Activated CD8-positive, alpha-beta T cell treated with anti-CD3 and anti-CD28 coated beads for 36 hours (primary cell): ENCODE results near the gene TRAF1. TPM values are rescaled to one million over a fixed set of nuclear protein-coding genes. Genes with fewer than 3 reads are reported as not detected.

Experiments used
- ATAC-seq: fragments of 200-7000 bp; cut with Tn5 transposase; one replicate; pipeline ENCODE4 v1.10.0; 2021; ENCODE audit warnings: mild to moderate bottlenecking, moderate library complexity
- CTCF ChIA-PET: fragments of 350-600 bp; sonication (Branson Sonifier 250); formaldehyde crosslinking; loops from one replicate; lab custom pipeline; 2021; ENCODE audit warnings: antibody characterized with exemption; lab: Charles Lee
- POLR2A ChIA-PET: fragments of 350-600 bp; sonication (Branson Sonifier 250); formaldehyde crosslinking; loops from one replicate; lab custom pipeline; 2021; ENCODE audit warnings: antibody characterized with exemption; lab: Charles Lee
- DNase-seq: peaks from one replicate; pipeline ENCODE4 v3.0.0-alpha.2; 2020
- H3K27ac Mint-ChIP-seq: one replicate; pipeline ENCODE4 v1.8.0; 2021; ENCODE audit warnings: mild to moderate bottlenecking, mixed read lengths
- H3K27me3 Mint-ChIP-seq: one replicate; pipeline ENCODE4 v1.8.0; 2021; ENCODE audit warnings: mixed read lengths
- H3K36me3 Mint-ChIP-seq: one replicate; pipeline ENCODE4 v1.8.0; 2021; ENCODE audit warnings: low read depth, mixed read lengths
- H3K4me1 Mint-ChIP-seq: one replicate; pipeline ENCODE4 v1.8.0; 2021; ENCODE audit warnings: low read depth, mixed read lengths
- H3K4me3 Mint-ChIP-seq: one replicate; pipeline ENCODE4 v1.8.0; 2021; ENCODE audit warnings: mild to moderate bottlenecking, moderate library complexity, mixed read lengths
- H3K9me3 Mint-ChIP-seq: one replicate; pipeline ENCODE4 v1.8.0; 2021; ENCODE audit warnings: mixed read lengths
- CTCF ChIP-seq: fragments of 200-600 bp; IDR thresholded peaks from one replicate; pipeline ENCODE4 v1.8.0; 2022; ENCODE audit warnings: antibody characterized with exemption, mild to moderate bottlenecking
- intact Hi-C: fragments of 100-400 bp; cut with micrococcal nuclease; formaldehyde crosslinking; loops from one replicate; pipeline ENCODE4 v1.10.0; 2022
- total RNA-seq, 2 experiments: library from RNA; stranded (reverse); gene quantifications; one replicate each; pipeline ENCODE4 v1.2.3, GENCODE V29; 2021

TRAF1 gene
- total RNA-seq, 2 experiments from 2014 or later = 147 to 150 TPM

GRCh38 chr9:120948824-120949223 lies 22.2 kb upstream of the TRAF1 start:
- ChIA-PET CTCF (no interaction called here), POLR2A (no interaction called here)
- H3K36me3 Mint-ChIP-seq = no peaks in the 10 kb centered on the region
- H3K27me3 Mint-ChIP-seq = no peaks in the 10 kb centered on the region
- H3K4me1 Mint-ChIP-seq = no peaks in the 10 kb centered on the region
- ATAC-seq (no peak), DNase-seq (no peak)
- H3K9me3 Mint-ChIP-seq = no peaks in the 10 kb centered on the region
- no peak for TF ChIP-seq CTCF
- intact Hi-C loops = no loop called here
- H3K4me3 Mint-ChIP-seq = no peak overlapping the region
- no peak overlapping the region for H3K27ac Mint-ChIP-seq

- ATAC-seq (no peak), DNase-seq (no peak)
- H3K9me3 Mint-ChIP-seq = no peaks in the 10 kb centered on the region
- POLR2A ChIA-PET = no interaction called here
- no peak overlapping the region for H3K4me3 Mint-ChIP-seq
- no peak overlapping the region for H3K27ac Mint-ChIP-seq
- intact Hi-C loops = no loop called here
- TF ChIP-seq CTCF = no peak
- no peaks in the 10 kb centered on the region for H3K27me3 Mint-ChIP-seq
- CTCF ChIA-PET = interaction anchor here (1.1 kb wide), 1 partner anchor 35 kb away, joined by 3 read pairs; no protein-coding TSS in a partner anchor
- H3K36me3 Mint-ChIP-seq = no peaks in the 10 kb centered on the region
- H3K4me1 Mint-ChIP-seq = no peaks in the 10 kb centered on the region
Observed at GRCh38 chr9:120947222-120947621, 20.6 kb upstream of the TRAF1 start.

GRCh38 chr9:120946259-120946658 lies 19.7 kb upstream of the TRAF1 start:
- H3K4me1 Mint-ChIP-seq = no peaks in the 10 kb centered on the region
- H3K36me3 Mint-ChIP-seq = no peaks in the 10 kb centered on the region

GRCh38 chr9:120944948-120945347 lies 18.4 kb upstream of the TRAF1 start:
- no peaks in the 10 kb centered on the region for H3K27me3 Mint-ChIP-seq
- no peak for TF ChIP-seq CTCF
- CTCF ChIA-PET = no interaction called here
- DNase-seq (no peak), ATAC-seq (no peak)
- no peaks in the 10 kb centered on the region for H3K9me3 Mint-ChIP-seq
- H3K4me1 Mint-ChIP-seq = no peaks in the 10 kb centered on the region
- POLR2A ChIA-PET = no interaction called here
- no peak overlapping the region for H3K4me3 Mint-ChIP-seq
- H3K36me3 Mint-ChIP-seq = no peaks in the 10 kb centered on the region
- intact Hi-C loops = no loop called here
- H3K27ac Mint-ChIP-seq = no peak overlapping the region

More at GRCh38 chr9:120946259-120946658, 19.7 kb upstream of the TRAF1 start:
- ChIA-PET POLR2A (no interaction called here), CTCF (interaction anchor here (0.9 kb wide), 1 partner anchor 10 kb away, joined by 3 read pairs; no protein-coding TSS in a partner anchor)
- TF ChIP-seq CTCF = no peak
- ATAC-seq = no peak
- Mint-ChIP-seq H3K27me3 (no peaks in the 10 kb centered on the region), H3K9me3 (no peaks in the 10 kb centered on the region), H3K27ac (no peak overlapping the region), H3K4me3 (no peak overlapping the region)
- intact Hi-C loops = no loop called here
- DNase-seq = no peak

- Mint-ChIP-seq H3K9me3 (no peaks in the 10 kb centered on the region), H3K36me3 (no peaks in the 10 kb centered on the region), H3K27ac (no peak overlapping the region), H3K4me1 (no peaks in the 10 kb centered on the region), H3K27me3 (no peaks in the 10 kb centered on the region), H3K4me3 (no peak overlapping the region)
- no peak for ATAC-seq
- DNase-seq = no peak
- no peak for TF ChIP-seq CTCF
- ChIA-PET POLR2A (no interaction called here), CTCF (interaction anchor here (1.1 kb wide), 1 partner anchor 18 kb away, joined by 3 read pairs; the partner anchor contains the start of gene TRAF1)
- intact Hi-C loops = no loop called here
Observed at GRCh38 chr9:120944434-120944843, 17.8 kb upstream of the TRAF1 start.
